ENCODE measurements around the gene OLFML2B. TPM values are rescaled to one million over a fixed set of nuclear protein-coding genes. Genes with fewer than 3 reads are reported as not detected.
A peak's percentile ranks its signal among the peaks of the same experiment; 100 is the strongest.
"Not testable (repeated sequence)": the region's sequence is repeated elsewhere in the genome, so short reads cannot be mapped to it uniquely, and the experiment has no call there.

OLFML2B gene
- total RNA-seq, 4 donors from 2014 or later, result 0.70 to 2.5 (median 1.9) TPM

DNA sequence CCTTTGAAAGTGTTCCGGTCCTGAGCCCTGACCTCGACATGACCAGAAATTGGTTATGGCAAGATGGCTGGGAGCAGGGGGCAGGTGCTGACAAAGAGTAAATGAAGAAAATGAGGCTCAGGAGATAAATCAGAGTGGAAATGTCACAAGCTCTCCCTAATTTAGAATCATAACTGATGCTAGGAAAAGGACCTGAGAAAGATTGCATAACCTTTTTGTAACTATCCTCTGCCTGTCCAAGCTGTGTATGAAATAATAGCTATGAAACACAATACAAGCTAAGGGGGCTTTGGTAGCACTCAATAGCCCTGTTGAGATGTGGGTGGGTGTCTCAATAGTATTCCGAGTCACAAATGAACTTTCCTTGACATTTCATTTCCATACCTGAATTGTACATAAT, 32.9 kb upstream of the OLFML2B start:
- Histone ChIP-seq H3K4me1 (no peaks in the 10 kb centered on the region), H3K36me3 (no peaks in the 10 kb centered on the region), H3K4me3 (no peak overlapping the region), H3K9me3 (no peaks in the 10 kb centered on the region), H3K27me3 (no peaks in the 10 kb centered on the region), H3K27ac (no peak overlapping the region)
- TF ChIP-seq POLR2A (IDR thresholded peaks at IDR 0.05) (no peak), CTCF (IDR thresholded peaks at IDR 0.05) (no peak)
- no peak for DNase-seq

DNA sequence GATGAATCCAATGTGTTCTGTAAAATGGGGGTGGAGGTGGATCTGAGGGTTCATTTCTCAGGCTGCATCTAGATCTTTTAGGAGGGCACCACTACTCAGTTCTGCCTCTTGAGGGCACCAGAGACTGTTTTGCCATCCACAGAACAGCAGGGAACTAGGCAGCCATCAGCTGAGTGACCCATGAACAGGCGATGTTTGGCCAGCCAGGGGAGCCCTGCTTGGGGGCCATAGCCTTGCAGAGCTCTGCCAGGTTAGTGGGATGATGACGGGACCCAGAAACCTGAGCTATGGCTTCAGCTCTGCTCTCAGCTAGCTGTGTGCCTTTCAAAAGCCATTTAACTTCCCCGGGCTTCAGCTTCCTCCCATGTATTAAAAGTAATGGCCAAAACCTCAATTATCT, 32.4 kb upstream of the OLFML2B start:
- no peaks in the 10 kb centered on the region for H3K9me3 ChIP-seq
- no peak overlapping the region for H3K4me3 ChIP-seq
- H3K4me1 ChIP-seq, result no peaks in the 10 kb centered on the region
- H3K27ac ChIP-seq, result no peak overlapping the region
- peak in 2 of 3 donors; percentile 60 to 77 for DNase-seq
- peak; percentile 19 to 94 (median 80) for TF ChIP-seq CTCF (IDR thresholded peaks at IDR 0.05)
- TF ChIP-seq POLR2A (IDR thresholded peaks at IDR 0.05), result no peak
- H3K36me3 ChIP-seq, result no peaks in the 10 kb centered on the region
- no peaks in the 10 kb centered on the region for H3K27me3 ChIP-seq

DNA sequence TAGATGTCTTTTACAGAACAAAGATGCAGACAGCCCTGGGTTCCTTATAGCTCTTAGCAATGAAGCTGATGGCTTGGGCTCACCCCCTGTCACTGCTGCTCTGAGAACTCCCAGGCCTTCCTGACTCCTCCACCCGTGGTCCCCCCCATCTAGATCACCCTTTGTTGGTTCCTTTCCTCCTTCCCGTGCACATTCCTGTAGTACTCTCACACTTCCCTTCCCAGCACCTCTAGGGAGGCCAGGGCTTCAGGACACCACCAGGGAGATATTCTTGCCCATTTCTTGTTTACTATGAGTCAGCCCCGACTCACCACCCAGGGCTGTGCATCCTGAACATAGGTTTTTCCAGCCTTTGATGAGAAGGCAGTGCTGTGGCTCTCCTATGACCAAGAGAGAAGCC, 31.4 kb upstream of the OLFML2B start:
- Histone ChIP-seq H3K27ac (no peak overlapping the region), H3K4me3 (no peak overlapping the region), H3K27me3 (no peaks in the 10 kb centered on the region), H3K4me1 (no peaks in the 10 kb centered on the region), H3K36me3 (no peaks in the 10 kb centered on the region), H3K9me3 (no peaks in the 10 kb centered on the region)
- DNase-seq, result no peak
- TF ChIP-seq POLR2A (IDR thresholded peaks at IDR 0.05) (no peak), CTCF (IDR thresholded peaks at IDR 0.05) (no peak)

- not testable (repeated sequence) for H3K36me3 ChIP-seq, H3K9me3 ChIP-seq, DNase-seq, H3K4me3 ChIP-seq, H3K4me1 ChIP-seq, H3K27ac ChIP-seq, H3K27me3 ChIP-seq
Observed at GRCh38 chr1:162053949-162054348, 30.3 kb upstream of the OLFML2B start.

GRCh38 chr1:162046921-162047320, 23.3 kb upstream of the OLFML2B start:
- Histone ChIP-seq H3K27me3 (no peaks in the 10 kb centered on the region), H3K36me3 (no peaks in the 10 kb centered on the region), H3K27ac (no peak overlapping the region), H3K4me1 (no peaks in the 10 kb centered on the region), H3K9me3 (no peaks in the 10 kb centered on the region), H3K4me3 (no peak overlapping the region)
- DNase-seq, result no peak
- TF ChIP-seq POLR2A (IDR thresholded peaks at IDR 0.05) (no peak), CTCF (IDR thresholded peaks at IDR 0.05) (no peak)

- Histone ChIP-seq H3K27me3 (no peaks in the 10 kb centered on the region), H3K27ac (no peak overlapping the region), H3K4me3 (no peak overlapping the region), H3K36me3 (no peaks in the 10 kb centered on the region), H3K4me1 (no peaks in the 10 kb centered on the region), H3K9me3 (no peaks in the 10 kb centered on the region)
- TF ChIP-seq POLR2A (IDR thresholded peaks at IDR 0.05) (no peak), CTCF (IDR thresholded peaks at IDR 0.05) (no peak)
- DNase-seq, result no peak
Observed at GRCh38 chr1:162042361-162042760, 18.7 kb upstream of the OLFML2B start.

Measured in Peyer's patch (tissue), 4 donors.